Measurements from ENCODE around the gene ORMDL2. TPM values are rescaled to one million over a fixed set of nuclear protein-coding genes. Genes with fewer than 3 reads are reported as not detected.
A peak's percentile ranks its signal among the peaks of the same experiment; 100 is the strongest.
"Not testable (repeated sequence)": the region's sequence is repeated elsewhere in the genome, so short reads cannot be mapped to it uniquely, and the experiment has no call there.

ORMDL2 gene
- total RNA-seq, 1 donor from 2014 or later, result 54.8 TPM

DNA sequence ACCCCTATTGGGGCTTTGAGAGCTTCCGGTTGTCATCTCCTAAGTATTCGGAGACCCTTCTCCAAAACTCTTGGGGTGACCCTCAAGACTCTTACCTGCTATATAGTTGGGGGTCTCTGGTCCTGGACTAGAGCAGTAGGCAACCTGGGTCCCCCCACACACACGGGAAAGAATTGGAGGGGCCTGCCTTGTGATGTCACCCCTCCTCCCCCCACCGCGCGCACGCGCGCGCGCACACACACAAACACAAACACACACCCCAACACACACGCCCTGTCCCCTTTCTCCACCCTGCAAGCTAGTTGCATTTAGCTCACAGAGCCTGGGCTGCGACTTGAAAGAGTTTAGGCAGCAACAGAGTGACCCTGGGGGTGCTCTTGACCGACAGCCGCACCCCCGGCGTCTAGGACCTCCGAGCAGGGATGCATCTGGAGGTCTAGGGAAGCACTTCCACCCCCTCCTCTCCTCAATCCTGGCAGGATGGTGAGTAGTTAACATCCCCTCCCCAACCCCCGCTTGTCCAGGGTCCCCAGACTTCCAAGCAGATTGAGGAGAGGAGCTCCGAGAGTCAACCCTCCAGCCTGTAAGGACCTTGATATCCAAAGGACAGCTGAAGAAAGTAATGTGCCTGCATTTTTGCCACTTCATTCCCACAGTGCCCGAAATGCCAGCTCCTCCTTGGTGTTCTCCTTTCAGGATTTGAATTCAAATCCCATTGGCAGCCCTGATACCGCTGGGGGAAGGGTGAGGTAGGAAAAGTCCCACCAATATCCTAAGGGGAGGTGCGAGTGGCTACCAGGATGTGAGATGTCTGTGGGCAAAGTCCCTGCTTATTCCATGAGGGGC is 13.0 kb downstream of the ORMDL2 start:
- Histone ChIP-seq H3K4me3 (ENCODE audit: insufficient read depth, low read depth, low read length) (peak overlapping the region; percentile 92), H3K4me2 (ENCODE audit: low read length) (peak overlapping the region; percentile 97), H4K20me1 (ENCODE audit: insufficient read depth, low read length) (no peaks in the 10 kb centered on the region), H3K9ac (ENCODE audit: low read length) (peak overlapping the region; percentile 93), H2AFZ (ENCODE audit: low read depth, low read length) (peak overlapping the region; percentile 79), H3K27ac (ENCODE audit: low read depth, low read length) (peak overlapping the region; percentile 84), H3K79me2 (ENCODE audit: insufficient read depth, low read length) (peaks cover 45% of the 10 kb centered on the region), H3K4me1 (ENCODE audit: insufficient read depth, low read length) (peaks cover 19% of the 10 kb centered on the region), H3K9me3 (ENCODE audit: insufficient read depth, low read depth, low read length) (no peaks in the 10 kb centered on the region), H3K36me3 (ENCODE audit: insufficient read depth, low read length) (peaks cover 2% of the 10 kb centered on the region), H3K27me3 (ENCODE audit: insufficient read depth, low read length) (no peaks in the 10 kb centered on the region)
- Mint-ChIP-seq H3K4me3 (ENCODE audit: unreplicated experiment) (peak overlapping the region; percentile 99), H3K9me3 (ENCODE audit: unreplicated experiment) (no peaks in the 10 kb centered on the region), H3K36me3 (ENCODE audit: low read depth, unreplicated experiment) (peaks cover 12% of the 10 kb centered on the region), H3K27me3 (ENCODE audit: low read depth, unreplicated experiment) (no peaks in the 10 kb centered on the region), H3K27ac (ENCODE audit: unreplicated experiment) (peak overlapping the region; percentile 92), H3K4me1 (ENCODE audit: low read depth, unreplicated experiment) (peaks cover 20% of the 10 kb centered on the region)
- DNase-seq (ENCODE audit: low read depth), result peak; percentile 47
- TF ChIP-seq, protein P1, sequence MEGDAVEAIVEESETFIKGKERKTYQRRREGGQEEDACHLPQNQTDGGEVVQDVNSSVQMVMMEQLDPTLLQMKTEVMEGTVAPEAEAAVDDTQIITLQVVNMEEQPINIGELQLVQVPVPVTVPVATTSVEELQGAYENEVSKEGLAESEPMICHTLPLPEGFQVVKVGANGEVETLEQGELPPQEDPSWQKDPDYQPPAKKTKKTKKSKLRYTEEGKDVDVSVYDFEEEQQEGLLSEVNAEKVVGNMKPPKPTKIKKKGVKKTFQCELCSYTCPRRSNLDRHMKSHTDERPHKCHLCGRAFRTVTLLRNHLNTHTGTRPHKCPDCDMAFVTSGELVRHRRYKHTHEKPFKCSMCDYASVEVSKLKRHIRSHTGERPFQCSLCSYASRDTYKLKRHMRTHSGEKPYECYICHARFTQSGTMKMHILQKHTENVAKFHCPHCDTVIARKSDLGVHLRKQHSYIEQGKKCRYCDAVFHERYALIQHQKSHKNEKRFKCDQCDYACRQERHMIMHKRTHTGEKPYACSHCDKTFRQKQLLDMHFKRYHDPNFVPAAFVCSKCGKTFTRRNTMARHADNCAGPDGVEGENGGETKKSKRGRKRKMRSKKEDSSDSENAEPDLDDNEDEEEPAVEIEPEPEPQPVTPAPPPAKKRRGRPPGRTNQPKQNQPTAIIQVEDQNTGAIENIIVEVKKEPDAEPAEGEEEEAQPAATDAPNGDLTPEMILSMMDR (IDR thresholded peaks at IDR 0.05; ENCODE audit: insufficient read depth, low read depth, low read length), result no peak
- TF ChIP-seq EZH2 (IDR thresholded peaks at IDR 0.05; ENCODE audit: insufficient read depth, low read length), result no peak
- no peak for FAIRE-seq

DNA sequence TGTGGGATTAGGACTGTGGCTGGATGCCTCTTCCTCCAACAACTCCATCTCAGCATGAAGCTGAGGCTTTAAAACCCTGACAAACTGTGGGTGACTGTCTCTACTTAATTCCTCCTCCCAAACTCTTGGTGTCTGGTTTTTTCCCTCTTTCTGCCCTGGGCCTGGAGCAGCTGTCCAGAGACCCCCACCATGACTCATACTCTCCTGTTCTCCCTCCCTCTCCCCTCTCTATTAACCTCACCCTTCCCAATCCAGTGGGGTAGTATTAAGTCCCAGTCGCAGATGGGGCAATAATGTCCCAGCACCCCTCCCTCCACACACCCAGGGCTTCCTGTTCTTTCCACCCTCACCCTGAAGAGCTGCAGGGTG is 13.6 kb downstream of the ORMDL2 start:
- TF ChIP-seq, protein P1 (IDR thresholded peaks at IDR 0.05; ENCODE audit: insufficient read depth, low read depth, low read length), result no peak
- no peak for TF ChIP-seq EZH2 (IDR thresholded peaks at IDR 0.05; ENCODE audit: insufficient read depth, low read length)
- H3K9me3 ChIP-seq (ENCODE audit: insufficient read depth, low read depth, low read length), result no peaks in the 10 kb centered on the region
- no peaks in the 10 kb centered on the region for H3K27me3 ChIP-seq (ENCODE audit: insufficient read depth, low read length)
- H3K4me1 ChIP-seq (ENCODE audit: insufficient read depth, low read length), result peaks cover 19% of the 10 kb centered on the region
- H3K9ac ChIP-seq (ENCODE audit: low read length), result peak overlapping the region; percentile 93
- no peak for FAIRE-seq
- peak overlapping the region; percentile 79 for H2AFZ ChIP-seq (ENCODE audit: low read depth, low read length)
- H3K4me2 ChIP-seq (ENCODE audit: low read length), result peak overlapping the region; percentile 97
- H3K79me2 ChIP-seq (ENCODE audit: insufficient read depth, low read length), result peaks cover 39% of the 10 kb centered on the region
- H4K20me1 ChIP-seq (ENCODE audit: insufficient read depth, low read length), result no peaks in the 10 kb centered on the region
- Mint-ChIP-seq H3K27ac (ENCODE audit: unreplicated experiment) (peak overlapping the region; percentile 92), H3K4me1 (ENCODE audit: low read depth, unreplicated experiment) (peaks cover 18% of the 10 kb centered on the region), H3K36me3 (ENCODE audit: low read depth, unreplicated experiment) (peaks cover 10% of the 10 kb centered on the region), H3K9me3 (ENCODE audit: unreplicated experiment) (no peaks in the 10 kb centered on the region), H3K4me3 (ENCODE audit: unreplicated experiment) (peak overlapping the region; percentile 99), H3K27me3 (ENCODE audit: low read depth, unreplicated experiment) (no peaks in the 10 kb centered on the region)
- peak overlapping the region; percentile 84 for H3K27ac ChIP-seq (ENCODE audit: low read depth, low read length)
- H3K36me3 ChIP-seq (ENCODE audit: insufficient read depth, low read length), result peaks cover 2% of the 10 kb centered on the region
- DNase-seq (ENCODE audit: low read depth), result no peak
- peak overlapping the region; percentile 92 for H3K4me3 ChIP-seq (ENCODE audit: insufficient read depth, low read depth, low read length)

DNA sequence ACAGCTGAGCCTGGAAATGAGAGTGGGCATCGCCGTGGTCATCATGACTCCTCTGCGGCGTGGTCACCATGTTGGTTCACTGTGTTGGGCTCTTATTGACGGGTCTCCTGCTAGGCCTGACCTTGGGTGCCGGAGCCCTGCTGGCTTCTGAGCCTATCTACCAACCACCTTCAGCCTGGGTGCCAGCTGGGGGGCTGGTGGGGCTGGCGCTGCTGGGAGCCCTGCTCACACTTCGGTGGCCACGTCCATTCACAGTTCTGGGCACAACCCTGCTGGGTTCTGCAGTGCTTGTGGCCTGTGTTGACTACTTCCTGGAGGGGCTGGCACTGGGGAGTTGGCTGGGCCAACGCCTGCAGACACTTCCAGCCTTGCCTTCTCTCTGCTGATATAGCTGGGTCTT is 15.2 kb downstream of the ORMDL2 start:
- peaks cover 8% of the 10 kb centered on the region for H3K36me3 Mint-ChIP-seq (ENCODE audit: low read depth, unreplicated experiment)
- DNase-seq (ENCODE audit: low read depth), result no peak
- Histone ChIP-seq H3K79me2 (ENCODE audit: insufficient read depth, low read length) (peaks cover 23% of the 10 kb centered on the region), H3K27me3 (ENCODE audit: insufficient read depth, low read length) (no peaks in the 10 kb centered on the region), H3K4me3 (ENCODE audit: insufficient read depth, low read depth, low read length) (no peak overlapping the region), H2AFZ (ENCODE audit: low read depth, low read length) (no peak overlapping the region), H4K20me1 (ENCODE audit: insufficient read depth, low read length) (no peaks in the 10 kb centered on the region), H3K36me3 (ENCODE audit: insufficient read depth, low read length) (peaks cover under 1% of the 10 kb centered on the region), H3K4me1 (ENCODE audit: insufficient read depth, low read length) (peaks cover 16% of the 10 kb centered on the region), H3K9ac (ENCODE audit: low read length) (no peak overlapping the region), H3K9me3 (ENCODE audit: insufficient read depth, low read depth, low read length) (no peaks in the 10 kb centered on the region), H3K27ac (ENCODE audit: low read depth, low read length) (no peak overlapping the region), H3K4me2 (ENCODE audit: low read length) (no peak overlapping the region)
- TF ChIP-seq EZH2 (IDR thresholded peaks at IDR 0.05; ENCODE audit: insufficient read depth, low read length), result no peak
- TF ChIP-seq, protein P1 (IDR thresholded peaks at IDR 0.05; ENCODE audit: insufficient read depth, low read depth, low read length), result no peak
- FAIRE-seq, result no peak
- no peak overlapping the region for H3K27ac Mint-ChIP-seq (ENCODE audit: unreplicated experiment)
- no peaks in the 10 kb centered on the region for H3K9me3 Mint-ChIP-seq (ENCODE audit: unreplicated experiment)
- peaks cover 9% of the 10 kb centered on the region for H3K4me1 Mint-ChIP-seq (ENCODE audit: low read depth, unreplicated experiment)
- H3K4me3 Mint-ChIP-seq (ENCODE audit: unreplicated experiment), result no peak overlapping the region
- no peaks in the 10 kb centered on the region for H3K27me3 Mint-ChIP-seq (ENCODE audit: low read depth, unreplicated experiment)

DNA sequence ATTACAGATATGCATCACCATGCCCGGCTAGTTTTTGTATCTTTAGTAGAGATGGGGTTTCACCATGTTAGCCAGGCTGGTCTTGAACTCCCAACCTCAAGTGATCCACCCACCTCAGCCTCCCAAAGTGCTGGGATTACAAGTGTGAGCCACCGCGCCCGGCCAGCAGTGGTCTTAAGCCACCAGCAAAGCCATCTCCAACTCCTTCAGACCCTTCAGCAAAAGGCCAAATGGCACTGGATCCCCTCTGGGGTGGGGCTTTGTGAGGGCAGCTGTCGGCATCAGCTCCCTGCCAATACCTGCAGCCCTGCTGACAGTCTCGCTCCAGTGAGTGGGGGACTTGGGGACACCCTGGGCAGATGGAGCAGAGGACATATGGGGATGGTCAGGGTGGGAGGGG is 16.6 kb downstream of the ORMDL2 start:
- H4K20me1 ChIP-seq (ENCODE audit: insufficient read depth, low read length); H3K4me3 Mint-ChIP-seq (ENCODE audit: unreplicated experiment); H3K4me2 ChIP-seq (ENCODE audit: low read length); H3K27me3 Mint-ChIP-seq (ENCODE audit: low read depth, unreplicated experiment); H3K4me3 ChIP-seq (ENCODE audit: insufficient read depth, low read depth, low read length); H3K27ac ChIP-seq (ENCODE audit: low read depth, low read length); H3K27ac Mint-ChIP-seq (ENCODE audit: unreplicated experiment); H3K4me1 ChIP-seq (ENCODE audit: insufficient read depth, low read length); H3K9me3 Mint-ChIP-seq (ENCODE audit: unreplicated experiment); H3K4me1 Mint-ChIP-seq (ENCODE audit: low read depth, unreplicated experiment); H3K9ac ChIP-seq (ENCODE audit: low read length); DNase-seq (ENCODE audit: low read depth); H3K9me3 ChIP-seq (ENCODE audit: insufficient read depth, low read depth, low read length); H3K27me3 ChIP-seq (ENCODE audit: insufficient read depth, low read length); H2AFZ ChIP-seq (ENCODE audit: low read depth, low read length); H3K36me3 ChIP-seq (ENCODE audit: insufficient read depth, low read length); H3K36me3 Mint-ChIP-seq (ENCODE audit: low read depth, unreplicated experiment); FAIRE-seq: not testable (repeated sequence)
- peaks cover 13% of the 10 kb centered on the region for H3K79me2 ChIP-seq (ENCODE audit: insufficient read depth, low read length)
